Cardiac muscle cell (in vitro differentiated cells and primary cell): Measurements from ENCODE around the gene MELTF. TPM values are rescaled to one million over a fixed set of nuclear protein-coding genes. Genes with fewer than 3 reads are reported as not detected.

Experiments
- DNase-seq, 2 donors: peaks; one replicate each; pipeline versions ENCODE4 v3.0.0 to v3.0.0-alpha.2; 2010 to 2017; ENCODE audit warnings: low read depth in 1 of 2, low spot score in 1 of 2
- H3K27ac ChIP-seq: fragments of 200-600 bp; sonication (generic); 2 replicates; pipeline ENCODE4 v1.5.1; 2016
- H3K27me3 ChIP-seq: fragments of 200-600 bp; sonication (generic); 2 replicates; pipeline ENCODE4 v1.6.0; 2016; ENCODE audit warnings: control low read depth
- H3K36me3 ChIP-seq: fragments of 200-600 bp; sonication (generic); 2 replicates; pipeline ENCODE4 v1.5.1; 2016; ENCODE audit warnings: control low read depth
- H3K4me1 ChIP-seq: fragments of 200-600 bp; sonication (generic); 2 replicates; pipeline ENCODE4 v1.8.1; 2017; ENCODE audit warnings: low read depth, mild to moderate bottlenecking, mixed run types
- H3K4me3 ChIP-seq: fragments of 200-600 bp; sonication (generic); 2 replicates; pipeline ENCODE4 v1.5.1; 2016; ENCODE audit warnings: mild to moderate bottlenecking
- H3K9me3 ChIP-seq: fragments of 200-600 bp; sonication (generic); 2 replicates; pipeline ENCODE4 v1.5.1; 2017; ENCODE audit warnings: low read depth, mild to moderate bottlenecking, control low read depth
- CTCF ChIP-seq: IDR thresholded peaks from 2 replicates; pipeline ENCODE4 v1.5.1; 2012; ENCODE audit warnings: low read depth, mild to moderate bottlenecking, low read length
- polyA plus RNA-seq: library from polyadenylated mRNA; unstranded; fragments of >200 nt; fragmentation: Nextera tagmentation; extraction: Ambion mirVana; gene quantifications from 2 replicates; pipeline ENCODE4 v1.2.1, GENCODE V29; 2016
- total RNA-seq: library from RNA; depleted of rRNA; stranded (reverse); fragments of >200 nt; gene quantifications from 2 replicates; pipeline ENCODE4 v1.2.3, GENCODE V29; 2016

Gene MELTF
- total and polyA plus RNA-seq, 2 experiments from 2014 or later: 12.0 to 17.8 TPM

GRCh38 chr3:197028728-197029510, 698 bp downstream of the MELTF start:
- Histone ChIP-seq H3K9me3 (no peaks in the 10 kb centered on the region), H3K36me3 (no peaks in the 10 kb centered on the region), H3K4me1 (peaks cover 5% of the 10 kb centered on the region), H3K4me3 (peak overlapping the region; percentile 71), H3K27ac (no peak overlapping the region), H3K27me3 (peaks cover 6% of the 10 kb centered on the region)
- DNase-seq: peak in 1 of 2 donors; percentile 25
- TF ChIP-seq CTCF: no peak

- H3K27me3 ChIP-seq: peaks cover 6% of the 10 kb centered on the region
- DNase-seq: no peak
- no peak overlapping the region for H3K4me3 ChIP-seq
- no peaks in the 10 kb centered on the region for H3K9me3 ChIP-seq
- no peak overlapping the region for H3K27ac ChIP-seq
- TF ChIP-seq CTCF: no peak
- H3K4me1 ChIP-seq: peaks cover 11% of the 10 kb centered on the region
- no peaks in the 10 kb centered on the region for H3K36me3 ChIP-seq
Measured at GRCh38 chr3:197027896-197028727, 1.5 kb downstream of the MELTF start.

GRCh38 chr3:197027151-197027895, 2.3 kb downstream of the MELTF start:
- H3K9me3 ChIP-seq: no peaks in the 10 kb centered on the region
- H3K4me1 ChIP-seq: peaks cover 19% of the 10 kb centered on the region
- H3K36me3 ChIP-seq: no peaks in the 10 kb centered on the region
- no peak overlapping the region for H3K4me3 ChIP-seq
- no peak for TF ChIP-seq CTCF
- peak in 1 of 2 donors; percentile 25 for DNase-seq
- no peak overlapping the region for H3K27ac ChIP-seq
- H3K27me3 ChIP-seq: peaks cover 6% of the 10 kb centered on the region

GRCh38 chr3:197026481-197026866, 3.1 kb downstream of the MELTF start:
- TF ChIP-seq CTCF: no peak
- no peak for DNase-seq
- H3K27ac ChIP-seq: no peak overlapping the region
- peaks cover 19% of the 10 kb centered on the region for H3K4me1 ChIP-seq
- no peaks in the 10 kb centered on the region for H3K9me3 ChIP-seq
- H3K36me3 ChIP-seq: no peaks in the 10 kb centered on the region
- H3K4me3 ChIP-seq: no peak overlapping the region
- H3K27me3 ChIP-seq: peaks cover 6% of the 10 kb centered on the region

GRCh38 chr3:197025736-197026480, 3.7 kb downstream of the MELTF start:
- TF ChIP-seq CTCF: no peak
- Histone ChIP-seq H3K9me3 (no peaks in the 10 kb centered on the region), H3K4me1 (peaks cover 15% of the 10 kb centered on the region), H3K27ac (no peak overlapping the region), H3K27me3 (peaks cover 6% of the 10 kb centered on the region), H3K36me3 (no peaks in the 10 kb centered on the region), H3K4me3 (no peak overlapping the region)
- no peak for DNase-seq
